ENCODE data around the gene HOOK1.
"Not testable (repeated sequence)": the region's sequence is repeated elsewhere in the genome, so short reads cannot be mapped to it uniquely, and the experiment has no call there.

- not testable (repeated sequence) for TF ChIP-seq POLR2AphosphoS5 (IDR thresholded peaks at IDR 0.05; ENCODE audit: low read depth, low read length); POLR2A (IDR thresholded peaks at IDR 0.05; ENCODE audit: low read depth, low read length); TAF1 (IDR thresholded peaks at IDR 0.05; ENCODE audit: borderline replicate concordance, low read depth, low read length)
Measured at GRCh38 chr1:59921258-59921899, 106.6 kb downstream of the HOOK1 start.

Data from GM12892 (cell line).